GDM1 (cell line): ENCODE results near the gene SYT12.

ENCODE experiments used
- DNase-seq: peaks from one replicate; lab custom pipeline; 2025; lab: John Stamatoyannopoulos, UW

The SYT12 gene

DNA sequence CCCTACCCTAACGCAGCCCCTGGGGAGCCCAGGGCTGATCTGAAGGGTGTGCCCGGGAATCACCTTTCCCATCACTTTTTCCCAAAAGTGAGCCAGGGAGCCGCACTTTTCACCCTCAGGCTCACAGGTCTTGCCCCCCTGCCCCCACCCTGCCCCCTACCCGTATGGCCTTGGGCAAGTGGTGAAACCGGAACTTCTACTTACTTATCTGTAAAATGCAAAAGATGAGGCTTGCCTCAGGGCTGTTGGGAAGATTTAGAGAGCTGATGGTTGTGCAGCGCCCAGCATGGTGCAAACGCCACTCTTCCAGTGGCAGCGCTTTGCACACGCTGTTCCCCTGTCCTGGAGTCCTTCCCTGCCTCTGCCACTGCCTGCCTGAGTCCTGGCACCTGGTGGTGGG lies 8.0 kb downstream of the SYT12 start:
- DNase-seq = no peak

DNA sequence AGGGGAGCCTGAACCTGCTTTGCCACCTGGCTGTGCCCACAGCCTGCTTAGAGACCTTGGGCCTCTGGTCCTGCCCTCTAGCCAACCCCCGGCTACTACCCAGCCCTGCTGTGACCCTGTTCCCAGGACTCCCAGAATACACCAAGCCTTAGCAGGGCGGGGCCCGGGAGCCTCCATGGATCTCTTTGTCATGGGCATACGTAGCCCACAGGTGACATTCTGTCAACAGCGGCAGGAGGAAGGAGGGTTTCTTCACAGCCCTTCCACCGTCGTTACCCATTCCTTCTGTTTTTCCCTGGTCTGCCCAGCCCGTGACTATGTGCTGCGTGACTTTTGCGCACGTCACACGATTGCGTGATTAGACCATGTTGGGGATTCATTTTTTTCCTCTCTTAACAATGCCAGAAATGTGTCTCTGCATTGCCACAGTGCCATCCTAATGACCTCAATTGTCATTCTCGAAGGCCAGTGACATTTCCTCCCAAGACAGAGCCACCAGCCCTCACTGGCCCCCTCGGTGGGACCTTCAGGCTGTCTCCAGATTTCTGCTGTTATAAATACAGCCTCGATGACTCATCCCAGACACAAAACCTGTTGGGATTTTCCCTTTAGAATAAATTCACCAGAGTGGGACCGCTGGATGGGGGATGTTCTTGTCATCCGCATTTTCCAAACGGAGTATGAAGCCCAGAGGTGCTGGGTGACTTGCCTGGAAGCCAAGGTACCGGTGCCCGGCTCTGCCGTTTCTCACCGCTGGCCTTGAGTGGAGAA lies 9.0 kb downstream of the SYT12 start:
- DNase-seq = no peak

GRCh38 chr11:67032830-67033551 lies 10.1 kb downstream of the SYT12 start:
- DNase-seq = no peak

DNA sequence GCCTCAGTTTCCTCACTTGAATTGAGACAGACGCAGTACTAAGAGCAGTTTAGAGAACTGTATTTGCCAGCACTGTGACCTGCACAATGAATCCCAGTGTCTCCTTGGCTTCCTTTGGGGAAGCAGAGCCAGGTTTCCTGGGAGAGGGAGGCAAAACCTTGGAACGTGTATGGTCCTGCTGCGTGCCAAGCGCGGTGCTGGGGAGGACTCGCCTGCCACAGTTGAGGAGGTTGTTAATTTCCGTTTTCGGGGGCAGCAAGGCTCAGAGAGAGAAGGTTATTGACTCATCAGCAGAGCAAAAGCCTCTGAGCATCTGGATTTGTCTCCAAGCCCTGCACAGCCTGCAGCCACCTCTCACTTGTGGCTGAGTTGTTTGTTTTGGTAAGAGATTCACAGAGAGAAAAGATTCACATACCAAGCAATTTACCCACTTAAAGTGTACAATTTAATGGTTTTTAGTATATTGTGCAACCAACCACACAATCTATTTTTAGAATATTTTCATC lies 10.8 kb downstream of the SYT12 start:
- DNase-seq = no peak

- no peak for DNase-seq
Observed at GRCh38 chr11:67034350-67034749, 11.4 kb downstream of the SYT12 start.

- no peak for DNase-seq
Observed at GRCh38 chr11:67040147-67040546, 17.2 kb downstream of the SYT12 start.

- no peak for DNase-seq
Observed at GRCh38 chr11:67041602-67042001, 18.7 kb downstream of the SYT12 start.

DNA sequence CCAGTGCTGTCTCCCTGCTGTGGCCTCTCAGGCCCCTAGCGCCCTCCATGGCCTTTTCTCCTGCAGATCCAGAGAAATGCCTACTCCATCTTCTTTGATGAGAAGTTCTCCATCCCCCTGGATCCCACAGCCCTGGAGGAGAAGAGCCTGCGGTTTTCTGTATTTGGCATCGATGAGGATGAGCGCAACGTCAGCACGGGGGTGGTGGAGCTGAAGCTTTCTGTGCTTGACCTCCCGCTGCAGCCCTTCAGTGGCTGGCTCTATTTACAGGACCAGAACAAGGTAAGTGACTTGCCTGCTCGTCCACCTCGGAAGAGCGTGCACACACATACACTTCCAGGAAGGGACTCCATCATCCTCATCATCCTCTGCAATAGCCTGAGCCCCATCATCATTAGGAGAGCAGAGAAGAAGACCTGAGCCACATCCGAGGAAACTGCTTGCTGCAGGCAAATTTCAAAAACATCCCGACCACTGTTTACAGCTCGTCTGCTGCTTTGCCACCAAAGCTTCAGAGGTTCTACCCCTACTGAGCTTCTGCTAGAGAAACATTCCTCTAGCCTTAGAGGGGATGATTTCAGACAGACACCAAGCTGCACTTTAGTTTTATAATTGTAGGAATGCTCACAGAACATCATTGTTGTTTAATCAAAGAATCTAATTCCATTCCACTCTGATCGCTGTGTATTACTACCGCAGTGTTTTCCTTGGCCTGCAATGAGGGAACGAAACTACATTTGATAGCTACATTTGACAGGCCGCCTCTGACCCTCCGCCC lies 20.8 kb downstream of the SYT12 start:
- DNase-seq = no peak

GRCh38 chr11:67044496-67044895 lies 21.6 kb downstream of the SYT12 start:
- no peak for DNase-seq

- no peak for DNase-seq
Observed at GRCh38 chr11:67045314-67045713, 22.4 kb downstream of the SYT12 start.

DNA sequence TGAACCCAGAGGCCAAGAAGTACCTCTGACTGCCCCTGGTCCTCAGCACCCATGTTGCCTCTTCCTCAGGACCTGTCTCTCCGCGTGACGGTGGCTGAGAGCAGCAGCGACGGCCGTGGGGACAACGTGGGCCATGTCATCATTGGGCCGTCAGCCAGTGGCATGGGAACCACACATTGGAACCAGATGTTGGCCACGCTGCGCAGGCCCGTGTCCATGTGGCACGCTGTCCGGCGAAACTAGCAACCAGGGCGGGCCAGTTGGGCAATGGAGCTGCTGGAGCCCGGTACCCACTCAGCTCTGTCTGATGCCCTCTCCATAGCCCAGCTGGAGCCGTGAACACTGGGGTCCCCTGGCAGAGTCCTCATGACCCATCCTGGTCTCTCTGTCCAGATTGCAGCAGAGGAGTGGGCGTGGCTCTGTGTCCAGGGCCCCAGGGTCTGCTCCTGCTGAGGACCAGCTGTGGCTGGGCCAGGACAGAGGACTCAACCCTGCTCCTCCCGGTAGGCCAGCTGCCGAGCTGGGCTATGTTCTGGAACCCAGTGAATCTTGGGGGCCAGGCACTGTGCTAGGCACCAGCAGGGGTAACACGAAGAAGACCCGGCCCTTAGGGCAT lies 25.7 kb downstream of the SYT12 start:
- DNase-seq = no peak

DNA sequence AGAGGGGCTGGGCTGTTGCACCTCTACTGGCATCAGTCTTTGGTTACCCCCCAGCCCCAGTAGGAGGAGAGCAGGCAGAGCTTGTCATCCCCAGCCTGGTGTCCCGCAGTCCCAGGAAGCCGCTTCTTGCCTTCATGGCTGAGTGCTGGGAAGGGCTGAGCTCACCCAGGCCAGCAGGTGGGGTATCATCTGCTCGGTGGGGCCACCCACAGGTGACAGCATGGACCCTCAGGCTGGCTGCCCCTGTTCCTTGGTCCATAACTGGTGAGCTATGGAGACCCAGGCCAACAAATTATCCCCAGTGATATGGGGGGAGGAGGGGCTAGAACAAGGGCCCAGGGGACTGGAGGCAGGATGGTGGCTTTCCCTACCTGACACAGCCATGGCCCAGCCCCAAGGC lies 27.2 kb downstream of the SYT12 start:
- DNase-seq = no peak

DNA sequence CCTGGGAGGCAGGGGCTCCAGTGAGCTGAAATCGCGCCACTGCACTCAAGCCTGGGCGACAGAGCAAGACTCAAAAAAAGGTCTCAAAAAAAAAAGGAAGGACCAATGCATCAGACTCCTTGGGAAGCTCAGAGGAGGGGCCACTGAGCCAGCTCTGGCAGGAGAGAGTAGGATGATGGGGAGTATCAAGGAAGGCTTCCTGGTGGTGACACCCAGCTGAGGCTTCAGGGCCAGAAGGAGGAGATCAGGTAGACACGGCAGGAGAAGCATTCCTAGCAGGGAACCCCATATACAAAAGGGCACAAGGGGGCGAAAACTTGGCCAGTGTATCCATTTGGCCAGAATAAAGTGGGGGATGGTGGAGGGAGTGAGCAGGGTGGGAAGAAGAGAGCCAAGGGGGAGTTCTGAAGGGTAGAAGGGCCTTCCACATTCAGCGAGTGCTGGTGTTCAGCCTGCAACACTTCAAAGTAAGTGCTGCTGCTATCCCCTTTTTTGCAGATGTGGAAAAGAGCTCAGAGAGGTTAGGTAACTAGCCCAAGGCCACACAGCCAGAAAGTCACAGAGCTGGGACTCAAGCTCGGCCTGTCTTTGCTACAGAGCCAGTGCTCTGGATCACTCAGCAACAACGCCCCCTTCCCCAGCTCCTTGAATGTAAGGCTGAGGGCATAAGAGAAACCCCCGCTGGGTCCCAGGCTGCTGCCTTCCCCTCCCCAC lies 28.4 kb downstream of the SYT12 start:
- no peak for DNase-seq

GRCh38 chr11:67051945-67052488 lies 29.1 kb downstream of the SYT12 start:
- no peak for DNase-seq

GRCh38 chr11:67052891-67053290 lies 30.0 kb downstream of the SYT12 start:
- no peak for DNase-seq

DNA sequence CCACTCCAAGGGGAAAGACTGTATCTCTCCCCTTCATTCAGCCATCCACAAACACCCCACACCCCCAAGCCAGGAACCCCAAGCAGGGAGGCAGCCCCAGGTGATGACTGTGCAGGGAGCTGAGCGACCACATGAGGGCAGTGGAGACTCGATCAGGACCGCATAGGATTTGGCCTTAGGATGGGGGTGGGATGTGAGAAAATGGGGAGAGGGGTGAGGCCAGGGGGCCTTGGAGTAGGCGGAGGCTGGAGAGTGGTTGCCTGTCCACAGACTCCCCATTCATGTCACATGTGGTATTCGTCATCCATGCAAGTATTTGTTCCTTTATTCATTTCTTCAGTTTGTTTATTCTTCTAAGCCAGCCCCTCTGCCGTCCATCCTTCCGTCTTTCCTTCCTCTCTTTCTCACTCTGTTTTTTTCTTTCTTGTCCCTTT lies 31.0 kb downstream of the SYT12 start:
- DNase-seq = peak; percentile 24

- DNase-seq = no peak
Observed at GRCh38 chr11:67054346-67054835, 31.5 kb downstream of the SYT12 start.

GRCh38 chr11:67054836-67055523 lies 32.0 kb downstream of the SYT12 start:
- no peak for DNase-seq

DNA sequence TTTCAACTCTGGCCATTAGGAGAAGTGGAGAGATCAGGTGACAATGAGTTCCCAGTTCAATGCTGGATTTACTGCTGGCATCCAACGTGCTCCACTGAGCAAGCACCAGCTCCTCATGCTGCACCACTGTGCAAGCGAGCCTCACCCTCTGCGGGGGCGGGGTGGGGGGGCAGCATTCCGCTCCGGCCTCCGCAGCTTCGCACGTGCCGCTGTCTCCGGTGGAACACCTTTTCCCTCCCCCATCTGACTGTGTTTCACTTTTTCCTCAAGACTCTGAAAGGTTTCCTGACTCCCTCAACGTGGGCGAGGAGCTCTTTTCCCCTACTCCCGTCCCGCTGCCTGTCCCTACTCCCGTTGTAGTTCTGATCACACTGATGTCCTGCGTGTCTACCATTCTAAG lies 32.9 kb downstream of the SYT12 start:
- no peak for DNase-seq
